SU-DHL-6 (cell line): ENCODE measurements around the gene VWDE.

ENCODE experiments used
- H2AFZ ChIP-seq: fragments of 200-600 bp; sonication (generic); 2 replicates; pipeline ENCODE4 v1.6.1; 2014; ENCODE audit warnings: low read depth, mild to moderate bottlenecking, moderate library complexity, mixed read lengths, antibody characterized with exemption, low read length; ENCODE audit not compliant: severe bottlenecking
- H3F3A ChIP-seq: fragments of 200-600 bp; shearing (Covaris generic); 2 replicates; pipeline ENCODE4 v1.6.0; 2016; ENCODE audit warnings: antibody characterized with exemption, mild to moderate bottlenecking; ENCODE audit not compliant: insufficient read depth
- H3K27ac ChIP-seq: fragments of 200-600 bp; sonication (generic); 2 replicates; pipeline ENCODE4 v1.5.1; 2016; ENCODE audit warnings: low read depth, mild to moderate bottlenecking, low read length, moderate library complexity, mixed read lengths
- H3K27me3 ChIP-seq: fragments of 200-600 bp; sonication (generic), shearing (Covaris generic); 2 replicates; pipeline ENCODE4 v1.6.0; 2014; ENCODE audit warnings: mild to moderate bottlenecking, low read length
- H3K36me3 ChIP-seq: fragments of 200-600 bp; sonication (generic); 2 replicates; pipeline ENCODE4 v1.6.1; 2014; ENCODE audit warnings: mild to moderate bottlenecking, low read length, mixed read lengths
- H3K4me2 ChIP-seq: fragments of 300-600, 200-600 bp; shearing (Covaris generic), sonication (generic); 2 replicates; pipeline ENCODE4 v1.6.0; 2014; ENCODE audit warnings: low read length, low read depth, mild to moderate bottlenecking; ENCODE audit not compliant: poor library complexity, severe bottlenecking
- H3K4me3 ChIP-seq: fragments of 200-600 bp; sonication (generic); 2 replicates; pipeline ENCODE4 v1.5.1; 2014; ENCODE audit warnings: antibody characterized with exemption, low read length, mild to moderate bottlenecking, mixed read lengths; ENCODE audit not compliant: insufficient read depth, poor library complexity, severe bottlenecking
- H3K79me2 ChIP-seq: fragments of 200-600 bp; sonication (generic); 2 replicates; pipeline ENCODE4 v1.6.1; 2014; ENCODE audit warnings: mild to moderate bottlenecking, low read length, moderate library complexity; ENCODE audit not compliant: insufficient read depth
- H3K9ac ChIP-seq: fragments of 200-600 bp; sonication (generic); 2 replicates; pipeline ENCODE4 v1.7.0; 2014; ENCODE audit warnings: mild to moderate bottlenecking, low read length
- H3K9me2 ChIP-seq: fragments of 200-600 bp; sonication (generic); replicated peaks from 2 replicates; pipeline ENCODE4 v1.6.1; 2014; ENCODE audit warnings: low read length; ENCODE audit not compliant: insufficient read depth
- H3K9me3 ChIP-seq: fragments of 200-600 bp; sonication (generic); 2 replicates; pipeline ENCODE4 v1.6.1; 2014; ENCODE audit warnings: low read length, mixed read lengths; ENCODE audit not compliant: insufficient read depth
- H4K20me1 ChIP-seq: fragments of 200-600 bp; sonication (generic); 2 replicates; pipeline ENCODE4 v1.6.1; 2014; ENCODE audit warnings: low read depth, mild to moderate bottlenecking, antibody characterized with exemption, low read length, moderate library complexity, mixed read lengths
- CTCF ChIP-seq: fragments of 200-600 bp; sonication (generic); IDR thresholded peaks from one replicate; pipeline ENCODE4 v1.5.1; 2017; ENCODE audit warnings: antibody characterized with exemption, mild to moderate bottlenecking, low read length, moderate library complexity; ENCODE audit not compliant: insufficient read depth, poor library complexity, severe bottlenecking
- EZH2phosphoT487 ChIP-seq: fragments of 200-600 bp; sonication (generic), shearing (Covaris generic); conservative IDR thresholded peaks from 2 replicates; pipeline ENCODE4 v1.6.1; 2018; ENCODE audit warnings: mild to moderate bottlenecking, antibody characterized with exemption, low read length, moderate library complexity, mixed read lengths

The VWDE gene

GRCh38 chr7:12323415-12323814 is 80.2 kb downstream of the VWDE start:
- Histone ChIP-seq H4K20me1 (0 out of 2 replicates have a peak, but pooled peaks cover 4% of the 10 kb centered on the region), H3K4me2 (no peak overlapping the region), H3K27ac (no peak overlapping the region), H3F3A (no peaks in the 10 kb centered on the region), H3K9ac (no peak overlapping the region), H3K79me2 (no peaks in the 10 kb centered on the region), H3K4me3 (no peak overlapping the region), H3K36me3 (no peaks in the 10 kb centered on the region), H3K9me3 (no peaks in the 10 kb centered on the region), H3K9me2 (no peaks in the 10 kb centered on the region), H3K27me3 (no peaks in the 10 kb centered on the region), H2AFZ (peak overlapping the region; percentile 8)
- TF ChIP-seq CTCF (no peak), EZH2phosphoT487 (no peak)

DNA sequence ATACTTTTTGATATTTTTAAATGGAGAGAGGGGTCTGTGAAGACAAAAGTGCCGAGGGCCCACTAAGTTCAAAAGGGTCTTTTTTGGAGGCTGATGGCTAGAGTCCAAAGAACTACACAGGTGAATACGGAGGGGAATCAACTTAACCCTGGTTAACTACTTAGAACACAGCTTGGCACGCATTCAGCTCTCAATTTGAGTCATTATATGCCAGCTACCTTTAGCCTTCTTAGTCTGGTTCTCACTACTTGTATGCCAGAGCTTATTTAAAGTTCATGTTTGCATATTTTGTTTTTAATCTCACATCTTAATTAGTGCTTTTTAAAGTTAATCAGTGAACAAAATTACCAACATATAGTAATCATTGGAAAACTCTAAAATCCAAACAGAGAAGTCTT is 80.8 kb downstream of the VWDE start:
- no peaks in the 10 kb centered on the region for H3K36me3 ChIP-seq
- H3K9ac ChIP-seq = no peak overlapping the region
- H3K27ac ChIP-seq = no peak overlapping the region
- no peaks in the 10 kb centered on the region for H3F3A ChIP-seq
- 0 out of 2 replicates have a peak, but pooled peaks cover 4% of the 10 kb centered on the region for H4K20me1 ChIP-seq
- no peaks in the 10 kb centered on the region for H3K79me2 ChIP-seq
- no peak overlapping the region for H2AFZ ChIP-seq
- no peaks in the 10 kb centered on the region for H3K9me3 ChIP-seq
- no peaks in the 10 kb centered on the region for H3K27me3 ChIP-seq
- TF ChIP-seq CTCF = no peak
- no peak overlapping the region for H3K4me3 ChIP-seq
- no peak overlapping the region for H3K4me2 ChIP-seq
- H3K9me2 ChIP-seq = no peaks in the 10 kb centered on the region

DNA sequence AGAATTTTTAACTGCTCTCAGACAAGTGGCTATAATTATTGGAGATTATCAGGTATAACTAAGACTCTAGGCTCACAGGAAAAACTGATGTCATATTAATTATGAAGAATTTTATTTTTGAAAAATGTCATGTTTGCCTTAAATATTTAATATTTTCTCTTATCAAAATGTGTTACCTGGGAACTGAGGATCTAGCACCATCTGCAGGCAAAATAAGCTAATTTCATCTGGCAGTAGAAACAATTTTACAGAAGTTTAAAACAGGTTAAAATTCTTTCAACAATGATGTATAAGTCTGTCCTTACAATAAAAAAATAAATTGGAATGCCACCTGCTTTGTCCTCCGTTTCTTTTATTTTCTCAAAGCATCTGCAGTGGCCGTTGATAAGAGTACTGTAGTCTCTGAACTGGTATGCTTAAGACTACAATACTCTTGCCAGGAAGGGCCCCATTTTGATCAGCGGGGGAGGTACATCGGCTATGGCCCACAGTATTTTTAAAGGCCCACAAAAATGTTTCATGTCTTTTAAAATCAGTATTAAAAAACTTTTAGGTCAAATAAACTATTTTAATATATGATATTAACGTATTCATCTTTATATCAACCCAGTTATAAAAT is 81.3 kb downstream of the VWDE start:
- H3K9ac ChIP-seq = no peak overlapping the region
- no peak overlapping the region for H3K4me2 ChIP-seq
- peak; percentile 68 for TF ChIP-seq CTCF
- no peak for TF ChIP-seq EZH2phosphoT487

More for the DNA sequence above, 81.3 kb downstream of the VWDE start:
- H3K79me2 ChIP-seq = no peaks in the 10 kb centered on the region
- 0 out of 2 replicates have a peak, but pooled peaks cover 4% of the 10 kb centered on the region for H4K20me1 ChIP-seq
- H2AFZ ChIP-seq = no peak overlapping the region
- H3K4me3 ChIP-seq = no peak overlapping the region
- no peaks in the 10 kb centered on the region for H3F3A ChIP-seq
- H3K27me3 ChIP-seq = no peaks in the 10 kb centered on the region
- no peak overlapping the region for H3K27ac ChIP-seq
- no peaks in the 10 kb centered on the region for H3K9me3 ChIP-seq
- no peaks in the 10 kb centered on the region for H3K9me2 ChIP-seq
- H3K36me3 ChIP-seq = no peaks in the 10 kb centered on the region
